ENCODE measurements around the gene TTLL10.

DNA sequence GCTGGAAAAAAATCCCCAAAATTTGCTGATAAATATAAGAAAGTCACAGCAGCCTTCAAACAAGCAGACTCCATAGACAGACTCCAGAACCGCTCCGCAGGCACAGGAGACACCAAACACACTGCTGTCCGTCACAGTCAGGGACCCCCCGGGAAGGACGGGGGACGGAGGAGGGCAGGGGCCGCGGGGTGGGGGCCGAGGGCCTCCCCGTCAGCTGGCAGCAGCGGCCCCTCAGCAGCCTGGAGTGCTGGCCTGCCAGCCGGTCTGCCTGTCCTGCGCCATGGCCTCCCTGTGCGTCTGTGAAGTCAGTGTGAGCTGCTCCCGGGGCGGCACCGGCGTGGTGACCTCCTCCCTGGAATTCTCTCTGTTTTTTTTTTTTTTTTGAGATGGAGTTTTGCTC, 47.7 kb upstream of the TTLL10 start:
- TF ChIP-seq, protein P1, sequence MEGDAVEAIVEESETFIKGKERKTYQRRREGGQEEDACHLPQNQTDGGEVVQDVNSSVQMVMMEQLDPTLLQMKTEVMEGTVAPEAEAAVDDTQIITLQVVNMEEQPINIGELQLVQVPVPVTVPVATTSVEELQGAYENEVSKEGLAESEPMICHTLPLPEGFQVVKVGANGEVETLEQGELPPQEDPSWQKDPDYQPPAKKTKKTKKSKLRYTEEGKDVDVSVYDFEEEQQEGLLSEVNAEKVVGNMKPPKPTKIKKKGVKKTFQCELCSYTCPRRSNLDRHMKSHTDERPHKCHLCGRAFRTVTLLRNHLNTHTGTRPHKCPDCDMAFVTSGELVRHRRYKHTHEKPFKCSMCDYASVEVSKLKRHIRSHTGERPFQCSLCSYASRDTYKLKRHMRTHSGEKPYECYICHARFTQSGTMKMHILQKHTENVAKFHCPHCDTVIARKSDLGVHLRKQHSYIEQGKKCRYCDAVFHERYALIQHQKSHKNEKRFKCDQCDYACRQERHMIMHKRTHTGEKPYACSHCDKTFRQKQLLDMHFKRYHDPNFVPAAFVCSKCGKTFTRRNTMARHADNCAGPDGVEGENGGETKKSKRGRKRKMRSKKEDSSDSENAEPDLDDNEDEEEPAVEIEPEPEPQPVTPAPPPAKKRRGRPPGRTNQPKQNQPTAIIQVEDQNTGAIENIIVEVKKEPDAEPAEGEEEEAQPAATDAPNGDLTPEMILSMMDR (IDR thresholded peaks at IDR 0.05) = no peak
- no peak for TF ChIP-seq POLR2A (IDR thresholded peaks at IDR 0.05)
